WERI-Rb-1 (cell line): ENCODE results near the gene TMEM219.
A peak's percentile ranks its signal among the peaks of the same experiment; 100 is the strongest.

Source experiments
- DNase-seq: peaks from one replicate; pipeline ENCODE4 v3.0.0-alpha.2; 2020
- H3K27ac ChIP-seq: fragments of 250-450 bp; sonication (Bioruptor Pico); 2 replicates; pipeline ENCODE4 v1.5.1; 2020; ENCODE audit warnings: mild to moderate bottlenecking, moderate library complexity
- H3K27me3 ChIP-seq: fragments of 250-450 bp; sonication (Bioruptor Pico); 2 replicates; pipeline ENCODE4 v1.5.1; 2021; ENCODE audit warnings: mild to moderate bottlenecking, low read depth, moderate library complexity; ENCODE audit not compliant: insufficient read depth, severe bottlenecking
- H3K36me3 ChIP-seq: fragments of 250-450 bp; sonication (Bioruptor Pico); 2 replicates; pipeline ENCODE4 v1.5.1; 2020; ENCODE audit warnings: mild to moderate bottlenecking, moderate library complexity
- H3K4me3 ChIP-seq: 2 replicates; pipeline ENCODE4 v1.5.1; 2011; ENCODE audit warnings: low read depth, mild to moderate bottlenecking, control low read depth, low read length
- H3K9me3 ChIP-seq: fragments of 250-450 bp; sonication (Bioruptor Pico); 2 replicates; pipeline ENCODE4 v1.5.1; 2021; ENCODE audit warnings: mild to moderate bottlenecking, moderate library complexity; ENCODE audit not compliant: severe bottlenecking
- TF ChIP-seq, protein P1 (sequence below): IDR thresholded peaks from 2 replicates; pipeline ENCODE4 v1.5.1; 2011; ENCODE audit warnings: low read depth, mild to moderate bottlenecking, control low read depth, inconsistent platforms, low read length

TMEM219 gene

DNA sequence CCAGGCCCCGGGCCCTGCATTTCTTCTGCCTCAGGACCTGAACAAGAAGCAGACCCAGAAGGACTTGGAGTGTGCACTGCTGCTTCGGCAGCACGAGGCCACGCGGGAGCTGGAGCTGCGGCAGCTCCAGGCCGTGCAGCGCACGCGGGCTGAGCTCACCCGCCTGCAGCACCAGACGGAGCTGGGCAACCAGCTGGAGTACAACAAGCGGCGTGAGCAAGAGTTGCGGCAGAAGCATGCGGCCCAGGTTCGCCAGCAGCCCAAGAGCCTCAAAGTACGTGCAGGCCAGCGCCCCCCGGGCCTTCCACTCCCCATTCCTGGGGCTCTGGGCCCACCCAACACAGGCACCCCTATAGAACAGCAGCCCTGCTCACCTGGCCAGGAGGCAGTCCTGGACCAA is 24.4 kb downstream of the TMEM219 start:
- no peak overlapping the region for H3K27ac ChIP-seq
- H3K36me3 ChIP-seq = peaks cover 93% of the 10 kb centered on the region
- no peak overlapping the region for H3K4me3 ChIP-seq
- no peaks in the 10 kb centered on the region for H3K27me3 ChIP-seq
- DNase-seq = no peak
- TF ChIP-seq, protein P1, sequence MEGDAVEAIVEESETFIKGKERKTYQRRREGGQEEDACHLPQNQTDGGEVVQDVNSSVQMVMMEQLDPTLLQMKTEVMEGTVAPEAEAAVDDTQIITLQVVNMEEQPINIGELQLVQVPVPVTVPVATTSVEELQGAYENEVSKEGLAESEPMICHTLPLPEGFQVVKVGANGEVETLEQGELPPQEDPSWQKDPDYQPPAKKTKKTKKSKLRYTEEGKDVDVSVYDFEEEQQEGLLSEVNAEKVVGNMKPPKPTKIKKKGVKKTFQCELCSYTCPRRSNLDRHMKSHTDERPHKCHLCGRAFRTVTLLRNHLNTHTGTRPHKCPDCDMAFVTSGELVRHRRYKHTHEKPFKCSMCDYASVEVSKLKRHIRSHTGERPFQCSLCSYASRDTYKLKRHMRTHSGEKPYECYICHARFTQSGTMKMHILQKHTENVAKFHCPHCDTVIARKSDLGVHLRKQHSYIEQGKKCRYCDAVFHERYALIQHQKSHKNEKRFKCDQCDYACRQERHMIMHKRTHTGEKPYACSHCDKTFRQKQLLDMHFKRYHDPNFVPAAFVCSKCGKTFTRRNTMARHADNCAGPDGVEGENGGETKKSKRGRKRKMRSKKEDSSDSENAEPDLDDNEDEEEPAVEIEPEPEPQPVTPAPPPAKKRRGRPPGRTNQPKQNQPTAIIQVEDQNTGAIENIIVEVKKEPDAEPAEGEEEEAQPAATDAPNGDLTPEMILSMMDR = no peak
- no peaks in the 10 kb centered on the region for H3K9me3 ChIP-seq

DNA sequence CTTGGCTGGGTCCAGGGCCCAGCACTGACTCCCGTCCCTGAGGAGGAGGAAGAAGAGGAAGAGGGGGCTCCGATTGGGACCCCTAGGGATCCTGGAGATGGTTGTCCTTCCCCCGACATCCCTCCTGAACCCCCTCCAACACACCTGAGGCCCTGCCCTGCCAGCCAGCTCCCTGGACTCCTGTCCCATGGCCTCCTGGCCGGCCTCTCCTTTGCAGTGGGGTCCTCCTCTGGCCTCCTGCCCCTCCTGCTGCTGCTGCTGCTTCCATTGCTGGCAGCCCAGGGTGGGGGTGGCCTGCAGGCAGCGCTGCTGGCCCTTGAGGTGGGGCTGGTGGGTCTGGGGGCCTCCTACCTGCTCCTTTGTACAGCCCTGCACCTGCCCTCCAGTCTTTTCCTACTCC is 25.1 kb downstream of the TMEM219 start:
- Histone ChIP-seq H3K9me3 (no peaks in the 10 kb centered on the region), H3K27me3 (no peaks in the 10 kb centered on the region), H3K4me3 (no peak overlapping the region), H3K36me3 (peaks cover 92% of the 10 kb centered on the region), H3K27ac (no peak overlapping the region)
- TF ChIP-seq, protein P1 = no peak
- DNase-seq = no peak

DNA sequence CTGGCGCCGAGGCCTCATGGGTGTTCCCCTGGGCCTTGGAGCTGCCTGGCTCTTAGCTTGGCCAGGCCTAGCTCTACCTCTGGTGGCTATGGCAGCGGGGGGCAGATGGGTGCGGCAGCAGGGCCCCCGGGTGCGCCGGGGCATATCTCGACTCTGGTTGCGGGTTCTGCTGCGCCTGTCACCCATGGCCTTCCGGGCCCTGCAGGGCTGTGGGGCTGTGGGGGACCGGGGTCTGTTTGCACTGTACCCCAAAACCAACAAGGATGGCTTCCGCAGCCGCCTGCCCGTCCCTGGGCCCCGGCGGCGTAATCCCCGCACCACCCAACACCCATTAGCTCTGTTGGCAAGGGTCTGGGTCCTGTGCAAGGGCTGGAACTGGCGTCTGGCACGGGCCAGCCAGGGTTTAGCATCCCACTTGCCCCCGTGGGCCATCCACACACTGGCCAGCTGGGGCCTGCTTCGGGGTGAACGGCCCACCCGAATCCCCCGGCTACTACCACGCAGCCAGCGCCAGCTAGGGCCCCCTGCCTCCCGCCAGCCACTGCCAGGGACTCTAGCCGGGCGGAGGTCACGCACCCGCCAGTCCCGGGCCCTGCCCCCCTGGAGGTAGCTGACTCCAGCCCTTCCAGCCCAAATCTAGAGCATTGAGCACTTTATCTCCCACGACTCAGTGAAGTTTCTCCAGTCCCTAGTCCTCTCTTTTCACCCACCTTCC is 25.6 kb downstream of the TMEM219 start:
- no peaks in the 10 kb centered on the region for H3K9me3 ChIP-seq
- peaks cover 91% of the 10 kb centered on the region for H3K36me3 ChIP-seq
- no peak overlapping the region for H3K27ac ChIP-seq
- H3K27me3 ChIP-seq = no peaks in the 10 kb centered on the region
- DNase-seq = no peak
- H3K4me3 ChIP-seq = no peak overlapping the region
- TF ChIP-seq, protein P1 = no peak

DNA sequence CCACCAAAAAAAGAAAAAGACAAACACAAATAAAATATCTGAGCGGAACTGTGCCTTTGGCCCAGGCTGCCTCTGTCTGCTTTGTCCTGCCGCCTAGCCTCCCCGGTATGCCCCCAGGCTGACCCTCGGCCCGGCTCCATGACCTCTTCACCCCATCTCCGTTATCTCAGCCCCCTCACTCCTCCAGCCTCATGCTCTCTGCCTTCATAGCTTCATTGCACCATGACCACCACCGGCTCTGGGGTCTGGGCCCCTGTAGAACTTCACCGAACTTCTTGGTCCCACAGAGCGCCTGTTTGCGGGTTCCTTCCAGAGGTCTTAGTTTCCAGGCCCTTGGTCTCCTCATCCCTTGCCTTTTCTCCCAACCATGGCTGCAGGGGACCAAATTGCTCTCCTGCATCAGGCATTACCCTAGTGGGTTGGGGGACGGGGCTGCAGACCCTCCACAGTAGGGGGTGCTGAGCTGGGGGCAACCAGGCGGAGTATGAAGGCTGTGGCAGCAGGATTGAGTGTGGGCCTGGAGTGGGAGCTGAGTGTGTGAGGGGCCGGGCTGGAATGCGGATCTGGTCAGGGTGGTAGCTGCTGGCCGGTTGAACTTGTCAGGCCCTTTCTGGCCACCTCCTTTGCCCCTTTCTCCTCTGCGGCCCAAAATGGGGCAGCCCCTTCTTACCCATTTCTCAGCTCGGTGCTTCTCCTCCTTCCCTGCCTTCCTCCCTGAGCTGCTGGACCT is 26.6 kb downstream of the TMEM219 start:
- Histone ChIP-seq H3K36me3 (peaks cover 91% of the 10 kb centered on the region), H3K27ac (peak overlapping the region; percentile 77), H3K27me3 (no peaks in the 10 kb centered on the region), H3K9me3 (no peaks in the 10 kb centered on the region), H3K4me3 (no peak overlapping the region)
- TF ChIP-seq, protein P1 = no peak
- no peak for DNase-seq

DNA sequence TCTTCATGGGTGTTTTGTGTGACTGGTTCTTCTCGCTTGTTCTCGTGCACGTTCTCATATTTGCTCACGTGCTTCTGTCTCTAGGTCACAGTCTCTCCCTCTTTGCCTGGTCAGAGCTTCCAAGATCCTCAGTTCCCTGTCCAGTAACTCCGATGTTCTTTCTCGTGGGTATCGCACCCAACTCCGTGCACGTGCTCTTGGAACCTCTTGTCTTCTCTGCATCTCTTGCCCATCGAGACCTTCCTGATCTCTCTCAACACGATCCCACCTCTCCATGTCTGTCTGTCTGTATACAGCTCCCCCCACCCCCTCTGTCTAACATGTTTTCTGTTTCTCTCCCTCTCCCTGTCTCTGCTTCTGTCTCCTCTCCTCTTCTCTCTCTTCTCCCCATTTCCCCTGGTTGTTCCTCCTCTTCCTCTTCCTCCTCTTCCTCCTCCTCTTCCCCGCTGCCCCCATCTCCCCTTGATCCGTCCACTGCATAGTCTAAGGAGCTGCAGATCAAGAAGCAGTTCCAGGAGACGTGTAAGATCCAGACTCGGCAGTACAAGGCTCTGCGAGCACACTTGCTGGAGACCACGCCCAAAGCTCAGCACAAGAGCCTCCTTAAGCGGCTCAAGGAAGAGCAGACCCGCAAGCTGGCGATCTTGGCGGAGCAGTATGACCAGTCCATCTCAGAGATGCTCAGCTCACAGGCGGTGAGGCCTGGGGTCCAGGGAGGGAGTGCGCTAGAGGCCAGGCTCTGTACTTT is 27.4 kb downstream of the TMEM219 start:
- Histone ChIP-seq H3K9me3 (no peaks in the 10 kb centered on the region), H3K27me3 (no peaks in the 10 kb centered on the region), H3K4me3 (no peak overlapping the region), H3K27ac (peak overlapping the region; percentile 77), H3K36me3 (peaks cover 91% of the 10 kb centered on the region)
- TF ChIP-seq, protein P1 = no peak
- peak; percentile 91 for DNase-seq
